GM18873 (cell line): ENCODE measurements around the gene DDX60.
A peak's percentile ranks its signal among the peaks of the same experiment; 100 is the strongest.
"Not testable (repeated sequence)": the region's sequence is repeated elsewhere in the genome, so short reads cannot be mapped to it uniquely, and the experiment has no call there.

Experiments
- ATAC-seq: cut with Tn5 transposase; IDR thresholded peaks from one replicate; pipeline ENCODE4 v1.9.1; 2021; ENCODE audit warnings: mild to moderate bottlenecking, moderate library complexity, moderate number of reproducible peaks; ENCODE audit not compliant: unreplicated experiment, low FRiP score

The DDX60 gene

GRCh38 chr4:168293386-168293975 lies 25.1 kb downstream of the DDX60 start:
- ATAC-seq = peak; percentile 48

GRCh38 chr4:168291242-168291641 lies 27.3 kb downstream of the DDX60 start:
- no peak for ATAC-seq

- ATAC-seq = not testable (repeated sequence)
These were observed 32.7 kb downstream of the DDX60 start for GRCh38 chr4:168285850-168286249.

GRCh38 chr4:168279556-168279955 lies 39.0 kb downstream of the DDX60 start:
- ATAC-seq = no peak

GRCh38 chr4:168275836-168276235 lies 42.7 kb downstream of the DDX60 start:
- ATAC-seq = no peak

- no peak for ATAC-seq
These were observed 43.7 kb downstream of the DDX60 start for GRCh38 chr4:168274871-168275270.

- ATAC-seq = no peak
These were observed 44.7 kb downstream of the DDX60 start for GRCh38 chr4:168273838-168274237.

GRCh38 chr4:168272488-168272887 lies 46.1 kb downstream of the DDX60 start:
- no peak for ATAC-seq

GRCh38 chr4:168269896-168270295 lies 48.7 kb downstream of the DDX60 start:
- no peak for ATAC-seq

- ATAC-seq = no peak
These were observed 53.2 kb downstream of the DDX60 start for GRCh38 chr4:168265327-168265726.

GRCh38 chr4:168264903-168265302 lies 53.6 kb downstream of the DDX60 start:
- ATAC-seq = no peak

- no peak for ATAC-seq
These were observed 55.5 kb downstream of the DDX60 start for GRCh38 chr4:168263039-168263438.

- no peak for ATAC-seq
These were observed 59.5 kb downstream of the DDX60 start for GRCh38 chr4:168259096-168259495.

- ATAC-seq = no peak
These were observed 60.8 kb downstream of the DDX60 start for GRCh38 chr4:168257768-168258167.

GRCh38 chr4:168248176-168248710 lies 70.3 kb downstream of the DDX60 start:
- no peak for ATAC-seq

- ATAC-seq = no peak
These were observed 70.9 kb downstream of the DDX60 start for GRCh38 chr4:168247603-168248002.

GRCh38 chr4:168241953-168242352 lies 76.6 kb downstream of the DDX60 start:
- ATAC-seq = no peak

- no peak for ATAC-seq
These were observed 77.7 kb downstream of the DDX60 start for GRCh38 chr4:168240821-168241220.

GRCh38 chr4:168221301-168221700 lies 97.3 kb downstream of the DDX60 start:
- no peak for ATAC-seq

GRCh38 chr4:168220893-168221292 lies 97.7 kb downstream of the DDX60 start:
- ATAC-seq = no peak

GRCh38 chr4:168218645-168219044 lies 99.9 kb downstream of the DDX60 start:
- no peak for ATAC-seq

- not testable (repeated sequence) for ATAC-seq
These were observed 105.0 kb downstream of the DDX60 start for GRCh38 chr4:168213511-168213910.

- no peak for ATAC-seq
These were observed 105.9 kb downstream of the DDX60 start for GRCh38 chr4:168212656-168213055.
